ENCODE data around the gene INVS.
"Not testable (repeated sequence)": the region's sequence is repeated elsewhere in the genome, so short reads cannot be mapped to it uniquely, and the experiment has no call there.

Gene INVS

DNA sequence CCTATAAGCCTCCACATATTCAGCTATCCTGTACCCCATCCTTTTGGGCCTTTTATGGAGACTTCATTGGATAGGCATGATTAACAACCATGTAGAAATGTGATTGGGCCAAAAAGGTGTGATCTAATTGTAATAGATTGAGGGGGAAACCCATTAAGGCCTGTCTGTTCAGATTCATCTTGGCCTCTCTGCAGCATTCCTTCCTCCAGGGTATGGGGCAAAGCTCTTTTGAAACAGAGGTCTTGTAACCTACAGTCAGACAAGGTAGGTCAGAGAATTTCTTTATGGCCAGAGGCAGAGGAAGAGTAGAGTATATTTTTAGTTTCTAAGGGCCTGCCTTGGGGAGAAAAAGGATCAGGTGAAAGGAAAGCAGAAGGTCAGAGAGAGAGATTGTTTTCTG, 98.5 kb downstream of the INVS start:
- DNase-seq, result no peak

DNA sequence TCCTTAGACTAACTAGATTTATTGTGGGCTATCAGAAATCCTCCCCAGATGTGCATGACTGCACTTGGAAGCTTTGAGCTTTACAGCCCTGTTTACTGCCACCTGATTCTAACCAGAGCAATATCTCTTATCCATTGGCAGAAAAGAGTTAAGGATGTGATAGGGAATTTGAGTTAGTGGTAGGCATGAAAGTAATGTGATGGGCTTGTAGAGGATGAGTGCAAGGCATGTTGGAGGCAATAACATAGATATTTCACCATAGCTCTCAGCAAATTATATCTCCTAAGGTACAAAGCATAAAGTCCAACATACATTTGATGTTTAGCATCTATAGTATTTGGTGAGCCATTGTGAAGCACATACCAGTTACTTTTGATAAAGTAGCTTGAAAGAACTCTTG, 103.8 kb downstream of the INVS start:
- no peak for DNase-seq

DNA sequence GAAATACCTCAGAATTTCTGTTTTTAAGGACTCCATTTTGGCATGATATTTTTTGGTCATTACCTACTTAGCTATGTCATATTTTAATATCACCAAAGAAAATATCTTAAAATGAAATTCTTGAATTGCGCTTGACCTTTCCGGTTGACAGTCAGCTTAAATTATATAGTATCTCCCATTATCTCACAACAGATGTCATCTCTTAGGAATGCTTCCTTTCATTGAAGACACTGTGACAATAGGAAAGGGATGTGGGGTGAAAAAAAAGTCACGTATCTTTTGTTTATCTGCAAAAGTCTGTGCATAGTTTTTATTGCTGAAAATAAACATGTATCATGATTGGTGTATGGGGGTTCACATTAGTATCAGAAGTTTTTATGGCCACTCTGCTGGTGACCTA, 105.8 kb downstream of the INVS start:
- no peak for DNase-seq

GRCh38 chr9:100206899-100207298, 107.9 kb downstream of the INVS start:
- no peak for DNase-seq

DNA sequence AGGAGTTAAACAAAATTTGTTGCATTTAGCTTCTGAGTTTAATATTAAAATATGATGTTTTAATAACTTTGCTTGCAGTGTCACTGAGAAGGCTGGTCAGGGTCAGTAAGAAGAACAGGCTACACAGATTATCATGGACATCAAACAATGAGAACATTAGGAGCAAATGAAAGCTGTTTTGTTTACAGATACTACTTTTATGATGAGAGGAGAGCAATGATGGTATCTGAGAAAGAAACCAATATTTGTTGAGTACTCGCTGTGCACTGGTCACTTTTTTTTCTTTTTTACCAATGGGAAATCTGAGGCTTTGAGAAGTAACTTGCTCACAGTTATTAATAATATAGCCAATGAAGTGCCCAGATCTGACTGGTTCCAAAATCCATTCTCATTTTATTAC, 109.6 kb downstream of the INVS start:
- no peak for DNase-seq

- no peak for DNase-seq
Measured at GRCh38 chr9:100211476-100211875, 112.4 kb downstream of the INVS start.

- DNase-seq, result no peak
Measured at GRCh38 chr9:100213730-100214477, 114.9 kb downstream of the INVS start.

GRCh38 chr9:100216178-100216787, 117.2 kb downstream of the INVS start:
- DNase-seq, result peak; percentile 70

GRCh38 chr9:100217536-100217935, 118.5 kb downstream of the INVS start:
- no peak for DNase-seq

GRCh38 chr9:100219347-100219746, 120.3 kb downstream of the INVS start:
- DNase-seq, result peak; percentile 63

- DNase-seq, result no peak
Measured at GRCh38 chr9:100220936-100221335, 121.9 kb downstream of the INVS start.

DNA sequence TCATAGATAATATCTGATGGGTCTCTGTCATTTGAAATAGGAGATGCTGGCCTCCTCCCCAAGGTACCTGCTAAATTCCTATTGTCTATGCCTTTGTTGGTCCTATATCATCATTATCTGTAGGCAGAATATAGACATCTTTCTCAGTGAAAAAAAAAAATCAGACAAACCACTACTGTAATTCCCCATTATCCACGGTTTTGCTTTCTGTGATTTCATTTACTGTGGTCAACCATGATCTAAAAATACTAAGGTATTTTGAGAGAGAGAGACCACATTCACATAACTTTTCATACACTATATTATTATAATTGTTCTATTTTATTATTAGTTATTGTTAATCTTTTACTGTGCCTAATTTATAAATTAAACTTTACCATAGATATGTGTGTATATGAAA, 122.5 kb downstream of the INVS start:
- no peak for DNase-seq

DNA sequence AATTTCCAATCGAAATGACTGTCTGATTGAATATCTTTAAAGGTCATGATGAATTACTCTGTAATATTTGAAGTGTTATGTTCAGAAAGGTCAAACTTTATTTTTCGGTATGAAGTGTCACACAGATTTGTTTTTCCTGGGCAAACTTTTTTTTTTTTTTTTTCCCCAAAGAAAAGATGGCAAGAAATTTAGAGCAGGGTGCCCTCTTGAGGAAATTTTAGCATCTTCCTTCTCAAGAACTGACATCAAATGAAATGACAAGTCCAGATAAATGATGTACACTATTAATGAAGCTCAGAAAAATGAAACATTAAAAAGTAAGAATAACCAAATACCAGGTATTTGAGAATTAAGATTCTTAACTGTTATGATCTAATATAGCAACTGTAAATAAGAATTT, 123.6 kb downstream of the INVS start:
- DNase-seq, result peak; percentile 6

DNA sequence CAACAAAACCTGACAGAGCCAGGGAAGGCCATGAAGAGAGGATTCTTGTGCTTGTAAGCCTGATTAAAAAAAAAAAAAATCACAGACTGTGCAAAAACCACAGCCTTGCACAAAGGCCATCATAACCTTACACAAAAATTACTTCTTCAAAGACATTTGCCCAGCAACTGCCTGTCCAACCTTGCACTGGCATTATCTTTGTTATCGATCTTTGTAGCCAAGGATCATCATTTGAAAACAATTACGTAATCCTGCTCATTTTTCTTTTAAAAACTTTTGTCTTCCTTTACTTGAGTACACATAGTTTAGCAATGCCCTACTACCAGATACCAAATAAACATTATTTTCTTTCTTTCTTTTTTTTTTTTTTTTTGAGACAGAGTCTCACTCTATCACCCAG, 128.6 kb downstream of the INVS start:
- no peak for DNase-seq

DNA sequence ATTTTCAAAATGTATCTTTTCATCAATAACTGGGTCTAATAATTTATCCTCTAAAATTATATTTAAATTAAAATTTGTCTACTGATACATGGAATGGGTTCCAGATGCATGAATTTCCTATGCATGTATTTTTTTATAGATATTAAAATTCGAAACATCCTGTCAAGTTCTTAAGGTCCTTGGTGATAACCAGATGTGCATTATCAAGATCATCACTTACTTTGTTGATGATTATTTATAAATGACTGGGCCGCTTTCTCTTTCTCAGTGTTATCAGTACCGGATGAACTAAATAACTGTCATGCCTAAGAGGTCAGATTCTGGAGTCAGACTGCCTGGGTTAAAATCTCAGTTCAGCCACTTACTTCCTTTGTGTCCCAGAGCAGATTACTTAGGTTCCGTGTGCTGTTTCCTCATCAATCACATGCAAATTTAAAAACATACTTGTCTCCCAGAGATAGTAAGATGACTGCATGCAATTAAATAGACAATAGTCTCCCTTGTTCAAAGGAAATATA, 129.4 kb downstream of the INVS start:
- DNase-seq, result no peak

DNA sequence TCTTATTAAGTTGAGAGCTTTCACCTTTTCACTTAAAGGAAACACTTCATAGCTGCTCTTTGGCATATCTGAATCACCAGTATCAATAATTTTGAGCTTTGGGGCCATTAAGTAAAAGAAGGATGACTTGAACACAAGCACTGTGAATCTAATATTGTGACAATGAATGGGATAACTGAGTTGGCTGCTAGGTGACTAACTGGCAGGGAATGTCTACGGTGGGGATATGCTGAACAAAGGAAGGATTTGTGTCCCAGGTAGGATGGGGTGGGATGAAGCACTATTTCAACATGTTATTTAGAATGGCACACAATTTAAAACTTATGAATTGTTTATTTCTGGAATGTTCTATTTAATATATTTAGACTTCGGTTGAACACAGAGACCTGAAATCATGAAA, 130.1 kb downstream of the INVS start:
- DNase-seq, result no peak

DNA sequence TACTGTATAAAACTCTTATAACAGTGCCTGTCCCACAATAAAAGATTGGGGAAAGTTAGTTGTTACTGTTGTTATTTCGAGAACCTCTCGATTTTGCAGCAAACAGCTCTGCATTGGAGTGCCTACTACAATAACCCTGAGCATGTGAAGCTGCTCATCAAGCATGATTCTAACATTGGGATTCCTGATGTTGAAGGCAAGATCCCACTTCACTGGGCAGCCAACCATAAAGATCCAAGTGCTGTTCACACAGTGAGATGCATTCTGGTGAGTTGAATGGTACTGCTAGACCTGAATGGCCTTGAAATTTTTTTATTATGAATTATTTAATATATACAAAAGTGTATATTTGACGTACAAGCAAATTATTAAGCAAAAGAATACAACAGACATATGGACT, 130.5 kb downstream of the INVS start:
- DNase-seq, result no peak

GRCh38 chr9:100236986-100237385, 137.9 kb downstream of the INVS start:
- not testable (repeated sequence) for DNase-seq

DNA sequence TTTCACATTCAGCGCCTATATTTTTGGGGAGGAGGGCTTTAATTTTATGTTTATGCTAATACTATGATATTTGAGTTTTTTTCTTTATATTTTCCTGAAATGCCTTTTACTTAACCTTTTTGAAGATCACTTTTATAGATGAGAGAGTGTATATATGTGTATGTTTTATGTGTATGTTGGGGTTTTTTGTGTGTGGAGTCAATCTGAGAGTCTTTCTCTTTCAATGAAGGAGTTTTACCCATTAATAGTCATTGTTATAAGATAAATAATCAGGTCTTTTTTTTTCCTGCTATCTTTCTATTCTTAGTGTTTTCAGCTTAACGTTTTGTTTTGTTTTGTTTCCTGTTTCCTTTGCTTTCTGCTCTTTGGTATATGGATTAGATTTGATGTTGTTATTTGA, 141.5 kb downstream of the INVS start:
- no peak for DNase-seq

DNA sequence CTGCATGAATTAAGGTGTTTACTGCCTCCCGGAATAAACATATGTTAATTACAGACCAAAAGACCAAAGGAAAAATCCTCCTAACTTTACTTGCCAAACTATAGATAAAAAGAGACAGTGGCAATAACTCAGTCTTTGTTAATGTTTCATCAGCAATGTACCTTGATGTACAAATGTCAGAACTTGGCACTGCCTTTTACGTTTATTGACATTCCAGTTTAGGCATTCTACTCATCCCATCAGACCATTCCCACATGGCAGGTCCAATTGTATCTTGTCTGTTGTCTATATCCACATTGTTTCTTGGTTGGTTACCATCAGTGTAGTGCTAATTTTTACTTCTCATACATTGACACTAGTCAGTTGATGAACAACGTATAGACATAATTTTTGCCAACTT, 168.2 kb downstream of the INVS start:
- no peak for DNase-seq

DNA sequence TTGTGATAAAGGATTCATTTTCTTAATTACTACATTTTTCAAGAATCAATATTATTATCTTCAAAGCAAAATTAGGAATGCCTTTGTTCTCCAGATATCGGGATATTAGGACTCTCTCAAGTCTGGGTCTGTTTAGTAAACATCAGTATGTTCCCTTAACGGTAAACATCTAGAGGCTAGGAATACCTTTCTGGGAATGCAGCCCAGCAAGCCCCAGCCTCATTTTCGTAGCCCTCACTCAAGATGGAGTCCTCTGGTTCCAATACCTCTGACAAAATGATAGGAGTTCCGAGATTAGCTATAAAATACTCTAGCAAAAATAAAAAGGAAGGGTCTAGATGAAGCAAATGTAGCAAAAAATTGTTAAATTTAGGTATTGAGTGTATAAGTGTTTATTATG, 169.2 kb downstream of the INVS start:
- no peak for DNase-seq

GRCh38 chr9:100269656-100270055, 170.6 kb downstream of the INVS start:
- no peak for DNase-seq

GRCh38 chr9:100277166-100277979, 178.3 kb downstream of the INVS start:
- no peak for DNase-seq

DNA sequence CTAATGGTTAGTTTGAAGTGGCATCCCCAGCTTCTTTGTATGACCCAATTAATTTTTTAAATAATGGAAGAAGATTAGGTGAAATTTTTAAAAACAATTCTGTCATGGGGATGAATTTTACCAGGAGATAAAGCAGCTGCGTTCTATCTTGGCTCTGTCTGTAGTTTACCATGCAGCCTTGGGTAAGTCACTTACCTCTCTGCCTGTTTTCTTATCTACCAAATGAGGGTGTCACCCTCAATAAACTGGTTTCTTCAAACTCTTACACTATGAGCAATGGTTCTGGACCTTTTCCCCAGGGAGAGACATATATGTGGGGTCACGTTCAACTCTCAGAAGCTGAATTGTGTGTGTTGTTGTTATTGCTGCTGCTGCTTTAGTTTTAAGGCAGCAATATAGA, 182.0 kb downstream of the INVS start:
- no peak for DNase-seq

All from activated CD4-positive, alpha-beta T cell treated with anti-CD3 and anti-CD28 coated beads, Interleukin-2, amount 50 U/mL, for 16 hours (primary cell).